ENCODE results near the gene ERN1. TPM values are rescaled to one million over a fixed set of nuclear protein-coding genes. Genes with fewer than 3 reads are reported as not detected.

ERN1 gene
- total and polyA plus RNA-seq, 2 of the 13 experiments (the other 11 are each of a cell fraction or from before 2014, with no cell fraction given) = 6.0 to 12.7 TPM

GRCh38 chr17:64063088-64063487 is 66.9 kb downstream of the ERN1 start:
- Histone ChIP-seq H3K9me3 (ENCODE audit: low read length) (no peaks in the 10 kb centered on the region), H3K4me3 (replicated peaks in 1 of 3; ENCODE audit: insufficient read depth in 1 of 3, low read depth in 2 of 3, low read length in 3 of 3) (no peak overlapping the region), H2AFZ (ENCODE audit: low read length) (no peak overlapping the region), H3K36me3 (replicated peaks in 1 of 2; ENCODE audit: control insufficient read depth in 1 of 2, insufficient read depth in 2 of 2, low read length in 2 of 2) (peaks cover 13 to 68% of the 10 kb centered on the region in 2 experiments; a peak in 4 of 5 replicates), H3K9ac (ENCODE audit: insufficient read depth, low read depth, low read length) (no peak overlapping the region), H3K79me2 (ENCODE audit: insufficient read depth, low read length) (no peaks in the 10 kb centered on the region), H4K20me1 (ENCODE audit: insufficient read depth, low read length) (no peaks in the 10 kb centered on the region), H3K27me3 (ENCODE audit: control insufficient read depth in 1 of 2, insufficient read depth in 2 of 2, low read length in 2 of 2) (no peaks in the 10 kb centered on the region), H3K27ac (ENCODE audit: extremely low read length, insufficient read depth, low read length) (no peak overlapping the region), H3K4me1 (ENCODE audit: insufficient read depth, low read length) (peaks cover 22% of the 10 kb centered on the region), H3K4me2 (ENCODE audit: low read depth, low read length) (no peak overlapping the region)
- 96% methylated on average over 5 of the region's 5 CpGs for WGBS (ENCODE audit: low lambda C conversion rate)
- intact Hi-C loops (cut with micrococcal nuclease; ENCODE audit: unreplicated experiment) = loop anchor here (1.0 kb wide), 2 partner anchors 70 to 219 kb away; no protein-coding TSS in a partner anchor
- BruUV-seq (replicated peaks) = no TSS peak
- DNase-seq (ENCODE audit: low spot score) (no peak), FAIRE-seq (no peak), ATAC-seq (no peak)
- ChIA-PET POLR2A (interaction anchor here (1.1 to 2.3 kb wide), 7 partner anchors 12 to 82 kb away, joined by 3 to 24 read pairs (median 13); partner anchors contain the start of gene ERN1), CTCF (ENCODE audit: low intra/inter-chr PET ratio, low total read pairs) (interaction anchor here (1.5 to 3.4 kb wide), 2 partner anchors 34 to 70 kb away, joined by 4 to 67 read pairs; no protein-coding TSS in a partner anchor)
- in situ Hi-C loops (cut with HindIII; ENCODE audit: extremely low pct_ligation_motif_present, low pct_unique_long_range_greater_than_20kb) = loop anchor here (5.0 to 10.0 kb wide), 2 partner anchors 69 to 222 kb away; partner anchors contain the start of gene ERN1
- TF ChIP-seq FOSL1 (CRISPR knock-in tag; IDR thresholded peaks at IDR 0.05; ENCODE audit: borderline replicate concordance) = 0 out of 2 replicates have a peak, but pooled peaks have one; percentile 10
- no peak for TF ChIP-seq ATF5 (CRISPR knock-in tag; IDR thresholded peaks at IDR 0.05; ENCODE audit: low read depth)
- TF ChIP-seq LCORL (IDR thresholded peaks at IDR 0.05) = no peak
- TF ChIP-seq LCORL (CRISPR knock-in tag; IDR thresholded peaks at IDR 0.05) = no peak
- TF ChIP-seq IRF9 (CRISPR knock-in tag; IDR thresholded peaks at IDR 0.05; ENCODE audit: borderline replicate concordance) = no peak
- no peak for TF ChIP-seq ZNF792 (CRISPR knock-in tag; IDR thresholded peaks at IDR 0.05)
- no peak for TF ChIP-seq FOXK2 (IDR thresholded peaks at IDR 0.05)
- TF ChIP-seq SAP130 (CRISPR knock-in tag; IDR thresholded peaks at IDR 0.05; ENCODE audit: low read depth) = no peak
- TF ChIP-seq ZKSCAN1 (IDR thresholded peaks at IDR 0.05; ENCODE audit: low read length) = no peak

All from HepG2 (cell line).